ENCODE measurements around the gene TPRG1.

DNA sequence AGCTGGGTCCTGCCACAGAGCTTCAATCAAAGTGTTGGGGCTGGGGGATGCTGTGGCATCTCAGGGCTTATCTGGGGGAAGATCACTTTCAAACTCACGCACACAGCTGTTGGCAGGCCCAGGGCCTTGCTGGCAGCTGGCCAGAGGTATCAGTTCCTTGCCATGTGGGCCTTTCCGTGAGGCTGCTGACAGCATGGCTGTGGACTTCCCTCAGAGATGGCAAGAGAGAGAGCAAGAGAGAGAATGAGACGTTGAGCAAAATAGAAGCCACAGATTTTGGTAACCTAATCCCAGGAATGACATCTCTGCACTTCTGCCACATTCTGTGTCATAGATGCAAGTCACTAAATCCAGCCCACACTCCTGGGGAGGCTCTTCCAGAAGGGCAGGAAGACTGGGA is 91.0 kb downstream of the TPRG1 start:
- TF ChIP-seq, protein P1, sequence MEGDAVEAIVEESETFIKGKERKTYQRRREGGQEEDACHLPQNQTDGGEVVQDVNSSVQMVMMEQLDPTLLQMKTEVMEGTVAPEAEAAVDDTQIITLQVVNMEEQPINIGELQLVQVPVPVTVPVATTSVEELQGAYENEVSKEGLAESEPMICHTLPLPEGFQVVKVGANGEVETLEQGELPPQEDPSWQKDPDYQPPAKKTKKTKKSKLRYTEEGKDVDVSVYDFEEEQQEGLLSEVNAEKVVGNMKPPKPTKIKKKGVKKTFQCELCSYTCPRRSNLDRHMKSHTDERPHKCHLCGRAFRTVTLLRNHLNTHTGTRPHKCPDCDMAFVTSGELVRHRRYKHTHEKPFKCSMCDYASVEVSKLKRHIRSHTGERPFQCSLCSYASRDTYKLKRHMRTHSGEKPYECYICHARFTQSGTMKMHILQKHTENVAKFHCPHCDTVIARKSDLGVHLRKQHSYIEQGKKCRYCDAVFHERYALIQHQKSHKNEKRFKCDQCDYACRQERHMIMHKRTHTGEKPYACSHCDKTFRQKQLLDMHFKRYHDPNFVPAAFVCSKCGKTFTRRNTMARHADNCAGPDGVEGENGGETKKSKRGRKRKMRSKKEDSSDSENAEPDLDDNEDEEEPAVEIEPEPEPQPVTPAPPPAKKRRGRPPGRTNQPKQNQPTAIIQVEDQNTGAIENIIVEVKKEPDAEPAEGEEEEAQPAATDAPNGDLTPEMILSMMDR (IDR thresholded peaks at IDR 0.05; ENCODE audit: low read depth, low read length, missing input control): no peak
- TF ChIP-seq, protein P2, sequence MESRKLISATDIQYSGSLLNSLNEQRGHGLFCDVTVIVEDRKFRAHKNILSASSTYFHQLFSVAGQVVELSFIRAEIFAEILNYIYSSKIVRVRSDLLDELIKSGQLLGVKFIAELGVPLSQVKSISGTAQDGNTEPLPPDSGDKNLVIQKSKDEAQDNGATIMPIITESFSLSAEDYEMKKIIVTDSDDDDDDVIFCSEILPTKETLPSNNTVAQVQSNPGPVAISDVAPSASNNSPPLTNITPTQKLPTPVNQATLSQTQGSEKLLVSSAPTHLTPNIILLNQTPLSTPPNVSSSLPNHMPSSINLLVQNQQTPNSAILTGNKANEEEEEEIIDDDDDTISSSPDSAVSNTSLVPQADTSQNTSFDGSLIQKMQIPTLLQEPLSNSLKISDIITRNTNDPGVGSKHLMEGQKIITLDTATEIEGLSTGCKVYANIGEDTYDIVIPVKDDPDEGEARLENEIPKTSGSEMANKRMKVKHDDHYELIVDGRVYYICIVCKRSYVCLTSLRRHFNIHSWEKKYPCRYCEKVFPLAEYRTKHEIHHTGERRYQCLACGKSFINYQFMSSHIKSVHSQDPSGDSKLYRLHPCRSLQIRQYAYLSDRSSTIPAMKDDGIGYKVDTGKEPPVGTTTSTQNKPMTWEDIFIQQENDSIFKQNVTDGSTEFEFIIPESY (IDR thresholded peaks at IDR 0.05): no peak
- no peak for TF ChIP-seq GABPA (IDR thresholded peaks at IDR 0.05 in 1 of 2, conservative IDR thresholded peaks at IDR 0.05 in 1 of 2)
- TF ChIP-seq, protein P3, sequence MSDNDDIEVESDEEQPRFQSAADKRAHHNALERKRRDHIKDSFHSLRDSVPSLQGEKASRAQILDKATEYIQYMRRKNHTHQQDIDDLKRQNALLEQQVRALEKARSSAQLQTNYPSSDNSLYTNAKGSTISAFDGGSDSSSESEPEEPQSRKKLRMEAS (IDR thresholded peaks at IDR 0.05): no peak
- TF ChIP-seq, protein P4, sequence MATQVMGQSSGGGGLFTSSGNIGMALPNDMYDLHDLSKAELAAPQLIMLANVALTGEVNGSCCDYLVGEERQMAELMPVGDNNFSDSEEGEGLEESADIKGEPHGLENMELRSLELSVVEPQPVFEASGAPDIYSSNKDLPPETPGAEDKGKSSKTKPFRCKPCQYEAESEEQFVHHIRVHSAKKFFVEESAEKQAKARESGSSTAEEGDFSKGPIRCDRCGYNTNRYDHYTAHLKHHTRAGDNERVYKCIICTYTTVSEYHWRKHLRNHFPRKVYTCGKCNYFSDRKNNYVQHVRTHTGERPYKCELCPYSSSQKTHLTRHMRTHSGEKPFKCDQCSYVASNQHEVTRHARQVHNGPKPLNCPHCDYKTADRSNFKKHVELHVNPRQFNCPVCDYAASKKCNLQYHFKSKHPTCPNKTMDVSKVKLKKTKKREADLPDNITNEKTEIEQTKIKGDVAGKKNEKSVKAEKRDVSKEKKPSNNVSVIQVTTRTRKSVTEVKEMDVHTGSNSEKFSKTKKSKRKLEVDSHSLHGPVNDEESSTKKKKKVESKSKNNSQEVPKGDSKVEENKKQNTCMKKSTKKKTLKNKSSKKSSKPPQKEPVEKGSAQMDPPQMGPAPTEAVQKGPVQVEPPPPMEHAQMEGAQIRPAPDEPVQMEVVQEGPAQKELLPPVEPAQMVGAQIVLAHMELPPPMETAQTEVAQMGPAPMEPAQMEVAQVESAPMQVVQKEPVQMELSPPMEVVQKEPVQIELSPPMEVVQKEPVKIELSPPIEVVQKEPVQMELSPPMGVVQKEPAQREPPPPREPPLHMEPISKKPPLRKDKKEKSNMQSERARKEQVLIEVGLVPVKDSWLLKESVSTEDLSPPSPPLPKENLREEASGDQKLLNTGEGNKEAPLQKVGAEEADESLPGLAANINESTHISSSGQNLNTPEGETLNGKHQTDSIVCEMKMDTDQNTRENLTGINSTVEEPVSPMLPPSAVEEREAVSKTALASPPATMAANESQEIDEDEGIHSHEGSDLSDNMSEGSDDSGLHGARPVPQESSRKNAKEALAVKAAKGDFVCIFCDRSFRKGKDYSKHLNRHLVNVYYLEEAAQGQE (IDR thresholded peaks at IDR 0.05): no peak
- TF ChIP-seq, protein P5, sequence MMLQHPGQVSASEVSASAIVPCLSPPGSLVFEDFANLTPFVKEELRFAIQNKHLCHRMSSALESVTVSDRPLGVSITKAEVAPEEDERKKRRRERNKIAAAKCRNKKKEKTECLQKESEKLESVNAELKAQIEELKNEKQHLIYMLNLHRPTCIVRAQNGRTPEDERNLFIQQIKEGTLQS (IDR thresholded peaks at IDR 0.05): no peak
- no peak for TF ChIP-seq TAF1 (conservative IDR thresholded peaks at IDR 0.05)
- no peak for TF ChIP-seq SP1 (IDR thresholded peaks at IDR 0.05)
- TF ChIP-seq FOXA1 (IDR thresholded peaks at IDR 0.05): no peak
- TF ChIP-seq EGR1 (IDR thresholded peaks at IDR 0.05; ENCODE audit: low read depth in 2 of 2): no peak

Data from liver (tissue), 3 donors.